Endothelial cell of umbilical vein (primary cell): ENCODE data around the gene CCNF. TPM values are rescaled to one million over a fixed set of nuclear protein-coding genes. Genes with fewer than 3 reads are reported as not detected.

Experiments
- BruUV-seq: library from RNA; stranded (reverse); fragments of 400-500 nt; replicated peaks from 2 replicates; lab custom pipeline; 2021; lab: Mats Ljungman, UMichigan
- CTCF ChIA-PET: fragments of 300-600, 350-600 bp; sonication (Branson Sonifier 250); formaldehyde crosslinking; loops from one replicate; lab custom pipeline; 2021; ENCODE audit warnings: antibody characterized with exemption, inconsistent platforms; lab: Charles Lee
- POLR2A ChIA-PET: fragments of 300-600, 350-600 bp; sonication (Branson Sonifier 250); formaldehyde crosslinking; loops from one replicate; lab custom pipeline; 2021; ENCODE audit warnings: antibody characterized with exemption, inconsistent platforms; lab: Charles Lee
- DNase-seq: peaks from one replicate; pipeline ENCODE4 v3.0.0-alpha.2; 2011; ENCODE audit warnings: low read depth, low spot score
- FAIRE-seq: peaks from 2 replicates; lab custom pipeline; 2011; peaks lifted over from hg19 to GRCh38; lab: Jason Lieb, UNC
- H2AFZ ChIP-seq: 2 replicates; pipeline ENCODE4 v1.6.0; 2012; ENCODE audit warnings: low read depth, low read length, control low read depth, inconsistent platforms
- H3K27ac ChIP-seq: 2 replicates; pipeline ENCODE4 v1.5.1; 2011; ENCODE audit warnings: low read depth, mild to moderate bottlenecking, control low read depth, low read length, moderate library complexity; ENCODE audit not compliant: insufficient read depth
- H3K27me3 ChIP-seq, 2 experiments: 2 replicates each; pipeline versions ENCODE4 v1.6.0 to v1.6.1; 2011; ENCODE audit warnings: low read length in 2 of 2, mixed read lengths in 1 of 2; ENCODE audit not compliant: control insufficient read depth in 2 of 2, insufficient read depth in 2 of 2
- H3K36me3 ChIP-seq, 2 experiments: 2 replicates in 1 of 2; 3 replicates in 1 of 2; pipeline ENCODE4 v1.5.1; 2011; ENCODE audit warnings: low read length in 2 of 2, mild to moderate bottlenecking in 1 of 2, moderate library complexity in 1 of 2; ENCODE audit not compliant: control insufficient read depth in 2 of 2, insufficient read depth in 2 of 2; ENCODE audit errors: extremely low read depth in 1 of 2
- H3K4me1 ChIP-seq: 3 replicates; pipeline ENCODE4 v1.5.1; 2011; ENCODE audit warnings: mild to moderate bottlenecking, low read length; ENCODE audit not compliant: control insufficient read depth, insufficient read depth; ENCODE audit errors: extremely low read depth
- H3K4me2 ChIP-seq: 2 replicates; pipeline ENCODE4 v1.6.1; 2011; ENCODE audit warnings: low read length, control low read depth, mixed read lengths; ENCODE audit not compliant: insufficient read depth
- H3K4me3 ChIP-seq, 3 experiments: fragments of 200-600 bp in 1 of 3; sonication (generic), shearing (Covaris generic) in 1 of 3; replicated peaks in 1 of 3; 2 replicates each; pipeline ENCODE4 v1.5.1; 2011 to 2016; ENCODE audit warnings: control low read depth in 3 of 3, low read length in 3 of 3, mild to moderate bottlenecking in 2 of 3, inconsistent platforms in 1 of 3, low read depth in 1 of 3, moderate library complexity in 1 of 3; ENCODE audit not compliant: insufficient read depth in 1 of 3
- H3K79me2 ChIP-seq: 2 replicates; pipeline ENCODE4 v1.6.0; 2012; ENCODE audit warnings: low read length, inconsistent platforms; ENCODE audit not compliant: control insufficient read depth, insufficient read depth
- H3K9ac ChIP-seq: replicated peaks from 2 replicates; pipeline ENCODE3; 2011; ENCODE audit warnings: low read length, control low read depth; ENCODE audit not compliant: insufficient read depth; ENCODE audit errors: extremely low read depth
- H3K9me1 ChIP-seq: replicated peaks from 3 replicates; pipeline ENCODE4 v1.6.0; 2011; ENCODE audit warnings: mild to moderate bottlenecking, low read length; ENCODE audit not compliant: control insufficient read depth, insufficient read depth; ENCODE audit errors: extremely low read depth
- H3K9me3 ChIP-seq: replicated peaks from 2 replicates; pipeline ENCODE4 v1.5.1; 2012; ENCODE audit warnings: low read length, inconsistent platforms; ENCODE audit not compliant: control insufficient read depth, insufficient read depth
- H4K20me1 ChIP-seq: replicated peaks from 2 replicates; pipeline ENCODE3; 2011; ENCODE audit warnings: mild to moderate bottlenecking, low read length; ENCODE audit not compliant: control insufficient read depth, insufficient read depth; ENCODE audit errors: extremely low read depth
- CTCF ChIP-seq, 2 donors: IDR thresholded peaks; 1 replicate in 1 of 2; 2 replicates in 1 of 2; pipeline ENCODE4 v1.5.1; 2011; ENCODE audit warnings: low read length in 2 of 2, mild to moderate bottlenecking in 2 of 2, moderate library complexity in 2 of 2, control low read depth in 1 of 2, inconsistent platforms in 1 of 2, low read depth in 1 of 2; ENCODE audit not compliant: insufficient read depth in 1 of 2; ENCODE audit errors: extremely low read depth in 1 of 2
- EZH2 ChIP-seq: IDR thresholded peaks from 2 replicates; pipeline ENCODE4 v1.6.1; 2012; ENCODE audit warnings: borderline replicate concordance, low read depth, mild to moderate bottlenecking, moderate library complexity, low read length, inconsistent platforms; ENCODE audit not compliant: severe bottlenecking
- FOS ChIP-seq: IDR thresholded peaks from 2 replicates; pipeline ENCODE4 v1.6.1; 2011; ENCODE audit warnings: mild to moderate bottlenecking, low read length, moderate library complexity, borderline replicate concordance; ENCODE audit not compliant: insufficient read depth
- GATA2 ChIP-seq: IDR thresholded peaks from 2 replicates; pipeline ENCODE4 v1.7.0; 2011; ENCODE audit warnings: low read depth, mild to moderate bottlenecking, moderate library complexity, mixed read lengths, low read length; ENCODE audit not compliant: insufficient read length, insufficient read depth
- JUN ChIP-seq: IDR thresholded peaks from 2 replicates; pipeline ENCODE4 v1.6.1; 2011; ENCODE audit warnings: borderline replicate concordance, low read depth; ENCODE audit not compliant: insufficient read length, insufficient read depth
- MAX ChIP-seq: IDR thresholded peaks from 2 replicates; pipeline ENCODE4 v1.6.1; 2011; ENCODE audit not compliant: insufficient read depth, insufficient read length
- MYC ChIP-seq: IDR thresholded peaks from one replicate; pipeline ENCODE4 v1.6.1; 2011; ENCODE audit warnings: mild to moderate bottlenecking, low read depth, low read length
- POLR2A ChIP-seq: IDR thresholded peaks from 2 replicates; pipeline ENCODE4 v1.6.1; 2012; ENCODE audit warnings: low read depth, mild to moderate bottlenecking, control low read depth, low read length
- POLR2AphosphoS5 ChIP-seq: IDR thresholded peaks from 2 replicates; pipeline ENCODE4 v1.6.1; 2012; ENCODE audit warnings: low read depth, mild to moderate bottlenecking, control low read depth, low read length, moderate library complexity; ENCODE audit not compliant: insufficient read depth
- dilution Hi-C: fragments of 300-500 bp; cut with MboI; formaldehyde crosslinking; loops from one replicate; pipeline ENCODE4 v1.15.0; 2019; ENCODE audit warnings: low sequenced_read_pairs; ENCODE audit not compliant: extremely low pct_ligation_motif_present
- intact Hi-C: fragments of 100-400 bp; cut with micrococcal nuclease; formaldehyde crosslinking; loops from one replicate; pipeline ENCODE4 v1.10.0; 2022
- polyA plus RNA-seq, 4 experiments: library from polyadenylated mRNA; depleted of rRNA in 3 of 4; stranded (reverse) in 3 of 4; unstranded in 1 of 4; fragments of >200 nt; gene quantifications; 2 replicates each; pipeline versions ENCODE4 v1.2.1 to v1.2.3, GENCODE V29; 2011 to 2012; ENCODE audit warnings: missing spikeins in 1 of 4
- total RNA-seq: library from RNA; stranded (reverse); gene quantifications from 2 replicates; pipeline ENCODE4 v1.2.3, GENCODE V29; 2021

CCNF gene
- total and polyA plus RNA-seq, 2 donors (not counting 3 experiments of a cell fraction or from before 2014, with no cell fraction given), result 13.9 to 48.9 TPM

- intact Hi-C loops (no loop called here), dilution Hi-C loops (no loop called here)
- Histone ChIP-seq H3K4me2 (no peak overlapping the region), H3K4me3 (no peak overlapping the region), H3K9ac (no peak overlapping the region), H3K27ac (no peak overlapping the region), H3K36me3 (no peaks in the 10 kb centered on the region), H4K20me1 (no peaks in the 10 kb centered on the region), H3K9me1 (no peaks in the 10 kb centered on the region), H3K9me3 (no peaks in the 10 kb centered on the region), H3K27me3 (peaks cover 4 to 5% of the 10 kb centered on the region in 2 experiments), H3K79me2 (peaks cover 9% of the 10 kb centered on the region), H3K4me1 (peaks cover 10% of the 10 kb centered on the region), H2AFZ (no peak overlapping the region)
- TF ChIP-seq EZH2 (no peak), GATA2 (no peak), FOS (no peak), POLR2AphosphoS5 (no peak), POLR2A (no peak), MAX (no peak), CTCF (IDR thresholded peaks at IDR 0.05; ENCODE audit: extremely low read depth in 1 of 2, insufficient read depth in 1 of 2, low read depth in 1 of 2, low read length in 2 of 2) (no peak), JUN (no peak), MYC (no peak)
- DNase-seq (no peak), FAIRE-seq (no peak)
- ChIA-PET POLR2A (no interaction called here), CTCF (no interaction called here)
- BruUV-seq, result TSS peak; percentile 21
Measured at GRCh38 chr16:2476741-2477140, 47.5 kb downstream of the CCNF start.
